DMS 273 treated with DMSO at 0.1 percent for 48 hours (cell line): Measurements from ENCODE around the gene PTGES.
"Not testable (repeated sequence)": the region's sequence is repeated elsewhere in the genome, so short reads cannot be mapped to it uniquely, and the experiment has no call there.

Experiments used
- DNase-seq: peaks from one replicate; lab custom pipeline; 2025; lab: John Stamatoyannopoulos, UW

The PTGES gene

DNA sequence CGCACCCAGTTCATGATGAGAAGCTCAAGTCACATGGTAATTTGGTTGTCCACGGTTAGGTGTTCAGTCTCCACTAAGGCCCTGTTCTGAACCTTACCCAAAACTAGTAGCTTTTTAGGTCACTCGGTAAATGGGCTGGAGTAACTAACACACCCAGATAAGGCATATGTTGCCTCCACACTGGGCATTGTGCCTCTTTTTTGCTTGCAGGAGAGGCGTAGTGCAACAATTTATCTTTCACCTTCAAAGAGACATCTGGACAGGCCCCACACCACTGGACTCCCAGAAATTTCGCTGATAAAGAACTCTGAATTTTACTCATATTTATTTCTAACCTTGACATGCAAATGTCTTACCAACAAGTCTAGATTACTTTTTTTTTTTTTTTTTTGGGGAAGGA lies 16.8 kb upstream of the PTGES start:
- DNase-seq, result no peak

DNA sequence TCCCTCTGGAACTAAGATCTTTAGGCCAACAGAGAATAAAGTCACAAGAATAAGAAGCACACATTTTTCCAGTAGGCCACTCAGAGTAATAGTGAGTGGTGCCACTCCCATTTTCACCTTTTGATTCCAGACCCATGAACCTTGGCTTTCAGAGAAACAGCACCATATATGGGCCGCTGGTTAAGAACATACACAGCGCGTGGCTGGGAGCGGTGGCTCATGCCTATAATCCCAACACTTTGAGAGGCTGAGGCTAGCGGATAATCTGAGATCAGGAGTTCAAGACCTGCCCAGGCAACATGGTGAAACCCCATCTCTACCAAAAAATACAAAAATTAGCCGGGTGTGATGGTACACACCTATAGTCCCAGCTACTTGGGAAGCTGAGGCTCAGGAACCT lies 15.6 kb upstream of the PTGES start:
- no peak for DNase-seq

DNA sequence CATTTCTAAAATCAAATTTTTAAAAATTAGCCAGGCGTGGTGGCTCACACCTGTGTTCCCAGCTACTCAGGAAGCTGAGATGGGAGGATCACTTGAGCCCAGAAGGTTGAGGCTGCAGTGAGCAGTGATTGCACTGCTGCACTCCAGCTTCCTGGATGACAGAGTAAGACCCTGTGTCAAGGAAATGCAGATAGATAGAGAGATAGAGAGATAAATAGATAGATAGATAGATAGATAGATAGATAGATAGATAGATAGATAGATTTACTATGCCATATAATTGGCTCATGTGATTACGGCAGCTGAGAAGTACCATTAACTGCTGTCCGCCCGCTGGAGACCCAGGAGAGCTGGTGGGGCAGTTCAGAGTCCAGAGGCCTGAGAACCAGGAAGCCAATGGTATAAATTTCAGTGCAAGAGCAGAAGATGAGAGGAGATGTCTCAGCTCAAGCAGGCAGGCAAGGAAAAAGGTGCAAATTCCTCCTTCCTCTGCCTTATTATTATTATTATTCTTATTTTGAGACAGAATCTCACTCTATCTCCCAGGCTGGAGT lies 13.0 kb upstream of the PTGES start:
- no peak for DNase-seq

GRCh38 chr9:129762985-129763926 lies 10.4 kb upstream of the PTGES start:
- no peak for DNase-seq

- not testable (repeated sequence) for DNase-seq
Observed at GRCh38 chr9:129762370-129762984, 9.6 kb upstream of the PTGES start.

GRCh38 chr9:129761901-129762369 lies 9.1 kb upstream of the PTGES start:
- no peak for DNase-seq

DNA sequence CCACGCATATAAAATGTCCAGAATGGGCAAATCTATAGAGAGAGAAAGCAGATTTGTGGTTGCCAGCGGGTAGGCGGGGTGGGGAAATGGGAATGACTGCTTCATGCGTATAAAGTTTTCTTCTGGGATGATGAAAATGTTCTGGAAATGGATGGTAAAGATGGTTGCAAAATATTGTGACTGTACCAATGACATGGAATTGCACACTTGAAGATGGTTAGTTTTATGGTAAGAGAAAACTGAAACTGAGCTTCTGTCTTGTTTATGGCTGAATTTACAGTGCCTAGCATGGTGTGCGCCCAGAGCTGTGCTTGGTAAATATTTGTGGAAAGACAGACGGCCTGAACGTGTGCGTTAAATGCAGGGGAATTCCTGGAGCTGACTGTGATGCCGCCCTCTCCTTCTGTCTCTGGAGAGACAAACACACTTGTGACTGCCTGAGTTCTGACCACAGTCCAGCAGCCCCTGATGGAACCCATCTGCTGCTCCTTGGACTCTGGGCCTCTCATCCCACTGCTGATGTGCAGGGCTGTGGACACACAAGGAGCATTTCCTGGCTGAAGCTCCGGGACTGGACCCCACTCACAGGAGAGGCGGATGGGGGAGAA lies 8.6 kb upstream of the PTGES start:
- DNase-seq, result no peak

DNA sequence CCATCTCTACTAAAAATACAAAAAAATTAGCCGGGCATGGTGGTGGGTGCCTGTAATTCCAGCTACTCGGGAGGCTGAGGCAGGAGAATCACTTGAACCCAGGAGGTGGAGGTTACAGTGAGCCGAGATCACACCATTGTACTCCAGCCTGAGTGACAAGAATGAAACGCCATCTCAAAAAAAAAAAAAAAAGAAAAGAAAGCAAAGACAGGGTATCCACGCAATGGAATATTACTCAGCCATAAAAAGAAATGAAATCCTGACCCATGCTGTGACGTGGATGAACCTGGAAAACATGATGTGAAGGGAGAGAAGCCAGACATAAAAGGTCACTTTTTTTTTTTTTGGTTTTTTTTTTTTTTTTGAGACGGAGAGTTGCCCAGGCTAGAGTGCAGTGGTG lies 7.9 kb upstream of the PTGES start:
- DNase-seq, result not testable (repeated sequence)

DNA sequence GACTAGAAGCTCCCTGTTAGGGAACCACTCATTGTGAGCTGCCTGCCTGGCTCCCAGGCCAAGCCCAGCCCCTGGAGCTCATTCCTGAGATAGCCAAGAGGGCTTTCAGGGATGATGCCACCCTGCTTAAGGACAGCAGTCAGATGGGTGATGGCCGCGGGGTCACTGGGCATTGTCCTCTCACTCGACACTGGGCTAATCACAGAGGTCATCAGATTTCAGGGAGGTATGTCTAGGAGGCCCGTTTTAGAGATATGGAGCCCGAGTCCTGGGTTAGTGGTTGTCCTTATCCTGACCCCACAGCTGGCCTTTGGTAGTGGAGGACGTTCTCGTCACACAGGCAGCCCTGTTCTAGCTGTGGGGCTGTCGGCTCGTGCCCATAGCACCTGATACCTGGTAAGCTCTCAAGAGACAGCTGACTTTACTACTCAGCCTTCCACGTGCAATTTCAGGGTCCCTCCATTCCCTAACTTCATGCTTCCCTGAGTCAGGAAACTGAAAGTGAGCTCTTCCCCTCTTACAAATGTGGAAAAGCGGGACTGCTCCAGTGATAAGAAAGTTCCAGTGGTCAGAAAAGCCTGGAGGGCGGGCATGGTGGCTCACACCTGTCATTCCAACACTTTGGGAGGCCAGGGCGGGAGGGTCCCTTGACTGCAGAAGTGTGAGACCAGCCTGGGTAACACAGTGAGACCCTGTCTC lies 7.1 kb upstream of the PTGES start:
- no peak for DNase-seq

- DNase-seq, result no peak
Observed at GRCh38 chr9:129759319-129759718, 6.5 kb upstream of the PTGES start.

- DNase-seq, result no peak
Observed at GRCh38 chr9:129757045-129757444, 4.2 kb upstream of the PTGES start.

DNA sequence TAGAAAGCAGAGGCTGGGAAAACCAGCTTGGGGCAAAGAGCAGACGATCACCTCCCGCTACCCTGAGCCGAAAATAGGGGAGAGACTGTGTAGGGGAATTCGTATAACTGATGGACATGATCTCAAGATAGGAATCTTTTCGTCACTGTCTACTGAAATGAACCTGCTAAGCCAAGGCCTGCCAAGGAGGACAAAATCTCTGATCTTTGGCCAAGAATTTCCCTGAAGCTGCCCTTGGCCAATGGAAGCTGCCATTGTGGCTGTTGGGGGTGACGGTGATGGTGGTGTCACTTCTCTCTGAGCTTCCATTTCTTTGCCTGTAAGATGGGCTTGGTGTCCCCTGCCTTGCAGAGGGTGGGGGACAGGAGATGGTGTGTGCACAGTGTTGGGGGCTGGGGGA lies 3.3 kb upstream of the PTGES start:
- DNase-seq, result no peak

DNA sequence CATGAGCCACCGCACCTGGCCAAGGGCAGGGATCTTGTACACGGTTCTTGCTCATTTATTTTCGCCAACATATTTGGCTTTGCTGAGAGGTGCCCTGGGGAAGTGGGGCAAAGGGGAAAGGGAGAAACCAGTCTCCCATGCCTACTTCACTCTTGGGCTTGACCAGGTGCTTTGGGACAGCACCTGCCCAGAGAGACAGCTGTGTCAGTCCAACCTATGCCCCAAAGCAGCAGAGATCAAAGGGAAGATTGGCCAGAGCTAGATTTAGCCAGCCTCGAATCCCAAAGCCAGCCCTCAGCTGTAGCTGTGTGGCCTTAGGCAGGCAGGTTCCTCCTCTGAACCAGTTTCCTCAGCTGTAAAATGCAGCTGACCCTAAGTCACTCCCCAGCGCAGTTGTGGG lies 2.3 kb upstream of the PTGES start:
- no peak for DNase-seq

GRCh38 chr9:129751841-129752801 lies 721 bp downstream of the PTGES start:
- no peak for DNase-seq

DNA sequence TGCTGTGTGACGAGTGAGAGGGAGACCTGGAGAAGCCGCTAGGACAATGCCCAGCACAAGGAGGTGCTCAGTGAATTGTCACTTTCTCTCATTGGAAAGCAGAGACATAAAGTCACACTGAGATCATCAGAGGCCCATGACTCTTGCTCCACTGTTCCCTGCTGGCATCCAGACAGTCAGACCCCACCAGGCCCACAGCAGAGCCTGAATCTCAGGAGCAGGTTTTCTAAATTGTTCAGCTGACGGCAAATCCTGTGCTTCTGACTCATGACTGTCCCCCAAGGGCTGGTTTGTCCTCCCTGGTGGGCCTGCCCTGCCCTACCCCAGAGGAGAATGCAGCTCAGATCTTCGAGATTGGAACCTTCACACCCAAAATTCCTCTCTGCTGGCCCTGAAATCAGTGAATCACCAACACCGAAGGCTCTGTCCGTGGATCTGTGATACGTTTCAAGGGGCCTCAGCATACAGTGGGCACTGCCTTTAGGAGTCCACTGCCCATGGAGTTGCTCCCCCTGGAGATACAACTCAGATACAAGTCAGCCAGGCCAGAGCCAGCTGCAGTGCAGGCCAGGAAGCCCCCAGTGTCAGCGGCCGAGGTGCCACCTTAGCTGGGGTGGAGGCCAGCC lies 2.7 kb downstream of the PTGES start:
- DNase-seq, result no peak

DNA sequence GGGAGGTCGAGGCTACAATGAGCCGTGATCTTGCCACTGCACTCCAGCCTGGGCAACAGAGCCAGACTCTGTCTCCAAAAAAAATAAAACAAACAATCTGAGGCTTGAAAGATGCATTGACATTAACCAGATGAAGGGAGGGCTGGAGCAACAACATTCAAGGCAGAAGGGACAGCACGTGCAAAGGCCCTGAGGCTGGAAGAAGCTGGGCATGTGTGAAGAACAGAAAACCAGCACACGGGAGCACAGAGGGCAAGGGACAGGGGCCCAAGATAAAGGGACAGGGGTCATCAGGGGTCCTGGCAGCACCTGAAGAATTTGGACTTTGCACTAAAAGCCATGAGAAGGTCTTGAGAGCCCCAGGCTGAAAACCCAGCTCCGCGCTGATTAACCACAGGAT lies 3.3 kb downstream of the PTGES start:
- DNase-seq, result no peak

GRCh38 chr9:129749052-129749451 lies 3.8 kb downstream of the PTGES start:
- not testable (repeated sequence) for DNase-seq

- DNase-seq, result no peak
Observed at GRCh38 chr9:129748249-129748648, 4.6 kb downstream of the PTGES start.

DNA sequence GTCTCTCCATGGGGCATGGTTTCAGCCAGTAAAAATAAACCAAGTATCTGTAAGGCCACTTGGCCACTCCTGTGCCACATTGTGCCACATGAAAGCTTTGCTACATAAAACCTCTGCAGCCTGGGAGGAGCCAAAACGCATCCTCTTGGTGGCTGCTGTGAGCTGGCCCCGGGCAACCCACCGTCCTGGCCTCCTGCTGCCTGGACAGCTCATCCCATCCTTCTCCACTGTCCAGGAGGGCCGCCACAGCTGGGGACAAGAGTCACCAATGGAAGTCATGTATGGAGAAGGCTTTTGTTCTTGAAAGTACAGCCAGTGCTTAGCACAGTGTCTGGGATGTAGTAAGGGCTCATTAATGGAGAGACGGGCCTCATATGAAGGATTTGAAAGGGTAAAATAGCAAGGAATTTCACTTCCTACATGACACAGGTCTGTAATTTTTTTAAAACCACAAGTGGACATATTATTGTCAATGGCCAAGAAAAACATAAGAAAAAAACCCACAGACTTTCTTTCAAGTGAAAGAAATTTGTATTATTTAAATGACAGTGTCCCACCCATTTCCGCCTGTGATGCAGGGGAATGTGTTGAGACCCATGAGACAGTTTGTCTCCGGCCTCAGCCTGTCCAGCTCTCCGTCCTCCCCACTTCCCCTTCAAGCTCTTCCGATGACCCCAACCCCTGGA lies 6.6 kb downstream of the PTGES start:
- DNase-seq, result no peak

GRCh38 chr9:129745200-129745599 lies 7.6 kb downstream of the PTGES start:
- DNase-seq, result no peak
